ENCODE results near the gene ABCB10. TPM values are rescaled to one million over a fixed set of nuclear protein-coding genes. Genes with fewer than 3 reads are reported as not detected.
"Not testable (repeated sequence)": the region's sequence is repeated elsewhere in the genome, so short reads cannot be mapped to it uniquely, and the experiment has no call there.

The ABCB10 gene
- polyA plus RNA-seq, 1 experiment: 12.7 TPM

DNA sequence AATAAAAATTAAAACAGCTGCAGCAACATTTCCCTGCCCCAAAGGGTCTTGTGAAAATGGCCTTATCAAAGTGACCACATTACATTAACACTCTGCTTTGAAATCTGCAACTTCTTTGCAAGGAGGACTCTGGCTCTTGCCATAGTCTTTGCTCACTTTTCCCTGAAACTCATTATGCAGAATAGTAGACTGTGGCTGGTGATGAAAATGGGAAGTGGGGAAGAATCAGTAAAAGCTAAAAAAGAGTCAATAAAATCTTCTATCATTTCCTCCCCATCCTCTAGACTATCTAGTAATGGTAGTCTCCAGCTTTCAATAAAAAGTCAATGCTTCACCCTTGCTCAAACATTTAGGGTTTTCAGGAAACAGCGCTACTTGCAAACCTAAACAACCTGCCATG, 31.8 kb downstream of the ABCB10 start:
- no peak overlapping the region for H3K4me3 ChIP-seq (ENCODE audit: low read depth, low read length)
- no peak for DNase-seq (ENCODE audit: low read depth)
- no peak for TF ChIP-seq CTCF (IDR thresholded peaks at IDR 0.05; ENCODE audit: insufficient read depth, low read depth, low read length)
- H3K36me3 ChIP-seq (ENCODE audit: control insufficient read depth, insufficient read depth, low read length): peaks cover 12% of the 10 kb centered on the region
- H3K27me3 ChIP-seq (ENCODE audit: control insufficient read depth, insufficient read depth, low read length): no peaks in the 10 kb centered on the region
- CTCF ChIA-PET: interaction anchor here (1.9 kb wide), 1 partner anchor 12 kb away, joined by 11 read pairs; no protein-coding TSS in a partner anchor
- POLR2A ChIA-PET: no interaction called here

GRCh38 chr1:229523052-229523451, 35.5 kb downstream of the ABCB10 start:
- Histone ChIP-seq H3K4me3 (ENCODE audit: low read depth, low read length) (no peak overlapping the region), H3K27me3 (ENCODE audit: control insufficient read depth, insufficient read depth, low read length) (no peaks in the 10 kb centered on the region), H3K36me3 (ENCODE audit: control insufficient read depth, insufficient read depth, low read length) (peaks cover 5% of the 10 kb centered on the region)
- ChIA-PET CTCF (interaction anchor here (0.6 kb wide), 1 partner anchor 264 kb away, joined by 3 read pairs; no protein-coding TSS in a partner anchor), POLR2A (no interaction called here)
- TF ChIP-seq CTCF (IDR thresholded peaks at IDR 0.05; ENCODE audit: insufficient read depth, low read depth, low read length): no peak
- no peak for DNase-seq (ENCODE audit: low read depth)

DNA sequence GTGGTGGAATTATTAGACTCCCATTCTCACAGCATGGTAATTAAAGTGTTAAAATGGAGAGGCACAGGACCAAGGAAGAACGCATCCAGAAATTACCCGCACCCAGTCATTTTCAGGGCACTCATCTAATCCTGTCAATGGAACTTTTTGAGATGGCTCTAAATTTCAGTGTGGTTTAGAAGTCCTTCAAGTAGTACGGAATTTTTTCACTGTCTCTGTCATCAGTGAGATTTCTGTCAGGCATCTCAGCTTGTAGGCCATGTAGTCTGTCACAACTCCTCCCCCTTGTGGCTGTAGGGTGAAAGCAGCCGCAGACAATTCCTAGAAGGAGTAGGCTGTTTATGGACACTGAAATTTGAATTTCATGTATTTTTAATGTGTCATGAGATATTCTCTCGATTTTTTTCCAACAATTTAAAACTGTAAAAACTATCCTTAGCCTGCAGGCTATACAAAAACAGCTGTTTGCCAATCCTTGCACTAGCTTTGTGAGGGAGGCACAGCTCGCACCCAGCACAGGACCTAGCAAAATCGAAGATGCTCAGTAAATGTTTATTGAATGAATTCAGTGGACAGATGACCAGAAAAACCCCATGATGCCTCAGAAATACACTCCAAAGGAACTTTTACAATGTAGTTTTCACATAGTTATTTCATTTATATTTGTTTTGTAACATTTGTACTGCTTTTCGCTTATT, 43.8 kb downstream of the ABCB10 start:
- DNase-seq (ENCODE audit: low read depth): peak; percentile 19
- no peaks in the 10 kb centered on the region; the same call in 1 of the 2 replicates for H3K36me3 ChIP-seq (ENCODE audit: control insufficient read depth, insufficient read depth, low read length)
- no peaks in the 10 kb centered on the region for H3K27me3 ChIP-seq (ENCODE audit: control insufficient read depth, insufficient read depth, low read length)
- ChIA-PET POLR2A (no interaction called here), CTCF (interaction anchor here (0.5 to 2.1 kb wide), 9 partner anchors 10 to 797 kb away, joined by 3 to 11 read pairs (median 3); no protein-coding TSS in a partner anchor)
- no peak overlapping the region for H3K4me3 ChIP-seq (ENCODE audit: low read depth, low read length)
- peak; percentile 93 for TF ChIP-seq CTCF (IDR thresholded peaks at IDR 0.05; ENCODE audit: insufficient read depth, low read depth, low read length)

DNA sequence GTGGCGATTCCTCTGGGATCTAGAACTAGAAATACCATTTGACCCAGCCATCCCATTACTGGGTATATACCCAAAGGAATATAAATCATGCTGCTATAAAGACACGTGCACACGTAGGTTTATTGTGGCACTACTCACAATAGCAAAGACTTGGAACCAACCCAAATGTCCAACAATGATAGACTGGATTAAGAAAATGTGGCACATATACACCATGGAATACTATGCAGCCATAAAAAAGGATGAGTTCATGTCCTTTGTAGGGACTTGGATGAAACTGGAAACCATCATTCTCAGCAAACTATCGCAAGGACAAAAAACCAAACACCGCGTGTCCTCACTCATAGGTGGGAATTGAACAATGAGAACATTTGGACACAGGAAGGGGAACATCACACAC, 46.9 kb downstream of the ABCB10 start:
- H3K36me3 ChIP-seq (ENCODE audit: control insufficient read depth, insufficient read depth, low read length); POLR2A ChIA-PET; CTCF ChIA-PET; H3K27me3 ChIP-seq (ENCODE audit: control insufficient read depth, insufficient read depth, low read length); DNase-seq (ENCODE audit: low read depth); H3K4me3 ChIP-seq (ENCODE audit: low read depth, low read length): not testable (repeated sequence)

DNA sequence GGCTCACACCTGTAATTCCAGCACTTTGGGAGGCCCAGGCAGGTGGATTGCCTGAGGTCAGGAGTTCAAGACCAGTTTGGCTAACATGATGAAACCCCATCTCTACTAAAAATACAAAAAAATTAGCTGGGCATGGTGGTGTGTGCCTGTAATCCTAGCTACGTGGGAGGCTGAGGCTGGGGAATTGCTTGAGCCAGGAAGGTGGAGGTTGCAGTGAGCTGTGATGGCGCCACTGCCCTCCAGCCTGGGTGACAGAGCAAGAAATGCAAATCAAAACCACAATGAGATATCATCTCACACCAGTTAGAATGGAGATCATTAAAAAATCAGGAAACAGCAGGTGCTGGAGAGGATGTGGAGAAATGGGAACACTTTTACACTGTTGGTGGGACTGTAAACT, 47.3 kb downstream of the ABCB10 start:
- H3K36me3 ChIP-seq (ENCODE audit: control insufficient read depth, insufficient read depth, low read length); H3K4me3 ChIP-seq (ENCODE audit: low read depth, low read length); CTCF ChIA-PET; DNase-seq (ENCODE audit: low read depth); H3K27me3 ChIP-seq (ENCODE audit: control insufficient read depth, insufficient read depth, low read length); POLR2A ChIA-PET: not testable (repeated sequence)

GRCh38 chr1:229509576-229509975, 48.9 kb downstream of the ABCB10 start:
- no peak for DNase-seq (ENCODE audit: low read depth)
- no peak for TF ChIP-seq CTCF (IDR thresholded peaks at IDR 0.05; ENCODE audit: insufficient read depth, low read depth, low read length)
- CTCF ChIA-PET: no interaction called here
- Histone ChIP-seq H3K36me3 (ENCODE audit: control insufficient read depth, insufficient read depth, low read length) (no peaks in the 10 kb centered on the region), H3K27me3 (ENCODE audit: control insufficient read depth, insufficient read depth, low read length) (no peaks in the 10 kb centered on the region), H3K4me3 (ENCODE audit: low read depth, low read length) (no peak overlapping the region)
- POLR2A ChIA-PET: no interaction called here
